Fibroblast of skin of back (primary cell): ENCODE results near the gene RAB11FIP4.

Source experiments
- DNase-seq: peaks from one replicate; pipeline ENCODE4 v3.0.0-alpha.2; 2013

The RAB11FIP4 gene

GRCh38 chr17:31411707-31412285, 20.3 kb downstream of the RAB11FIP4 start:
- DNase-seq, result no peak

- DNase-seq, result no peak
Measured at GRCh38 chr17:31412511-31412910, 21.0 kb downstream of the RAB11FIP4 start.

GRCh38 chr17:31413081-31413799, 21.8 kb downstream of the RAB11FIP4 start:
- no peak for DNase-seq

- peak; percentile 63 for DNase-seq
Measured at GRCh38 chr17:31413874-31414549, 22.5 kb downstream of the RAB11FIP4 start.

GRCh38 chr17:31414550-31414918, 23.1 kb downstream of the RAB11FIP4 start:
- DNase-seq, result no peak

- no peak for DNase-seq
Measured at GRCh38 chr17:31415004-31415454, 23.6 kb downstream of the RAB11FIP4 start.

GRCh38 chr17:31415640-31416502, 24.4 kb downstream of the RAB11FIP4 start:
- no peak for DNase-seq

- DNase-seq, result no peak
Measured at GRCh38 chr17:31416503-31416923, 25.0 kb downstream of the RAB11FIP4 start.

- DNase-seq, result no peak
Measured at GRCh38 chr17:31417051-31417792, 25.7 kb downstream of the RAB11FIP4 start.

- no peak for DNase-seq
Measured at GRCh38 chr17:31418773-31419350, 27.4 kb downstream of the RAB11FIP4 start.

GRCh38 chr17:31422443-31422842, 31.0 kb downstream of the RAB11FIP4 start:
- no peak for DNase-seq

GRCh38 chr17:31424944-31425281, 33.4 kb downstream of the RAB11FIP4 start:
- no peak for DNase-seq

GRCh38 chr17:31425282-31426040, 34.0 kb downstream of the RAB11FIP4 start:
- DNase-seq, result no peak

- no peak for DNase-seq
Measured at GRCh38 chr17:31427684-31428083, 36.2 kb downstream of the RAB11FIP4 start.

GRCh38 chr17:31428111-31428510, 36.6 kb downstream of the RAB11FIP4 start:
- no peak for DNase-seq

GRCh38 chr17:31428512-31428911, 37.0 kb downstream of the RAB11FIP4 start:
- DNase-seq, result no peak

GRCh38 chr17:31431098-31431851, 39.8 kb downstream of the RAB11FIP4 start:
- no peak for DNase-seq

GRCh38 chr17:31431852-31432658, 40.6 kb downstream of the RAB11FIP4 start:
- DNase-seq, result no peak

- no peak for DNase-seq
Measured at GRCh38 chr17:31433091-31433790, 41.8 kb downstream of the RAB11FIP4 start.
